ENCODE data around the gene BAIAP2L1.

DNA sequence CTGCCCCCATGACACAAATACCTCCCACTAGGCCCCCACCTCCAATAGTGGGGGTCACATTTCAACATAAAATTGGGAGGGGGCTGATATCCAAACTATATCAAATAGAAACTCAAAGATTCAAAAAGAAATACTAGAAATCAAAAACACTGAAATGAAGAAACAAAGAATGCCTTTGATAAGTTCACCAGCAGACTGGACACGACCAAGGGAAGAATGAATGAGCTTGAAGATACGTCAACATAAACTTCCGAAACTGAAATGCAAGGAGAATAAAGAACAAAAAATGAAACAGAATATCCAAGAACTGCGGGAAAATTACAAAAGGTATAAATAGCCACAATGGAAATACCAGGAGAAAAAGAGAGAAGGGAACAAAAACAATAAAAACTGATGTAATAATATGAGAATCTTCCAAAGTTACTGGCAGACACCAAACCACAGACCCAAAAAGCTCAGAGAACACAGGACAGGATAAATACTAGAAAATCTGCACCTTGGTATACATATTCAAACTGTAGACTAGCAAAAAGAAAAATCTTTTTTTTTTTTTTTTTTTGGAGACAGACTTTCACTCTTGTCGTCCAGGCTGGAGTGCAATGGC is 69.9 kb downstream of the BAIAP2L1 start:
- TF ChIP-seq EGR1 (IDR thresholded peaks at IDR 0.05; ENCODE audit: borderline replicate concordance, low read depth, low read length) (no peak), EZH2 (IDR thresholded peaks at IDR 0.05; ENCODE audit: low read depth, low read length, severe bottlenecking) (no peak), POLR2A (IDR thresholded peaks at IDR 0.05; ENCODE audit: control extremely low read depth in 1 of 2, low read depth in 2 of 2, low read length in 2 of 2) (no peak), POLR2AphosphoS5 (IDR thresholded peaks at IDR 0.05; ENCODE audit: low read depth, low read length) (no peak), TBP (IDR thresholded peaks at IDR 0.05; ENCODE audit: low read depth, low read length) (no peak), CHD2 (IDR thresholded peaks at IDR 0.05; ENCODE audit: low read length) (no peak), GTF2F1 (IDR thresholded peaks at IDR 0.05; ENCODE audit: borderline replicate concordance, low read depth, low read length) (no peak)
- TF ChIP-seq, protein P1, sequence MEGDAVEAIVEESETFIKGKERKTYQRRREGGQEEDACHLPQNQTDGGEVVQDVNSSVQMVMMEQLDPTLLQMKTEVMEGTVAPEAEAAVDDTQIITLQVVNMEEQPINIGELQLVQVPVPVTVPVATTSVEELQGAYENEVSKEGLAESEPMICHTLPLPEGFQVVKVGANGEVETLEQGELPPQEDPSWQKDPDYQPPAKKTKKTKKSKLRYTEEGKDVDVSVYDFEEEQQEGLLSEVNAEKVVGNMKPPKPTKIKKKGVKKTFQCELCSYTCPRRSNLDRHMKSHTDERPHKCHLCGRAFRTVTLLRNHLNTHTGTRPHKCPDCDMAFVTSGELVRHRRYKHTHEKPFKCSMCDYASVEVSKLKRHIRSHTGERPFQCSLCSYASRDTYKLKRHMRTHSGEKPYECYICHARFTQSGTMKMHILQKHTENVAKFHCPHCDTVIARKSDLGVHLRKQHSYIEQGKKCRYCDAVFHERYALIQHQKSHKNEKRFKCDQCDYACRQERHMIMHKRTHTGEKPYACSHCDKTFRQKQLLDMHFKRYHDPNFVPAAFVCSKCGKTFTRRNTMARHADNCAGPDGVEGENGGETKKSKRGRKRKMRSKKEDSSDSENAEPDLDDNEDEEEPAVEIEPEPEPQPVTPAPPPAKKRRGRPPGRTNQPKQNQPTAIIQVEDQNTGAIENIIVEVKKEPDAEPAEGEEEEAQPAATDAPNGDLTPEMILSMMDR (IDR thresholded peaks at IDR 0.05; ENCODE audit: control extremely low read depth in 1 of 3, insufficient read depth in 1 of 3, low read depth in 1 of 3, low read length in 3 of 3), result no peak
